Measurements from ENCODE around the gene GMEB2. TPM values are rescaled to one million over a fixed set of nuclear protein-coding genes. Genes with fewer than 3 reads are reported as not detected.

Gene GMEB2
- polyA plus RNA-seq, 1 of the 3 experiments (the other 2 are of a cell fraction) = 6.5 TPM

GRCh38 chr20:63557481-63557891 lies 69.4 kb downstream of the GMEB2 start:
- H3K9me2 ChIP-seq = no peaks in the 10 kb centered on the region
- no peak for TF ChIP-seq IRF3 (IDR thresholded peaks at IDR 0.05; ENCODE audit: low read depth, low read length)
- TF ChIP-seq ZBTB33 (IDR thresholded peaks at IDR 0.05; ENCODE audit: borderline replicate concordance, low read depth) = no peak
- no peak for TF ChIP-seq TAF1 (IDR thresholded peaks at IDR 0.05; ENCODE audit: borderline replicate concordance, low read depth, low read length)
- TF ChIP-seq USF1 (IDR thresholded peaks at IDR 0.05; ENCODE audit: borderline replicate concordance, low read depth) = no peak
- no peak for TF ChIP-seq CHD2 (IDR thresholded peaks at IDR 0.05; ENCODE audit: low read length, partially characterized antibody)
- no peak for TF ChIP-seq PBX3 (IDR thresholded peaks at IDR 0.05)
- no peak for TF ChIP-seq RAD21 (IDR thresholded peaks at IDR 0.05; ENCODE audit: low read length)
- no peak for TF ChIP-seq FOSL2 (IDR thresholded peaks at IDR 0.05; ENCODE audit: borderline replicate concordance, low read depth)
- H3K4me1 ChIP-seq (ENCODE audit: control insufficient read depth in 1 of 2, insufficient read depth in 2 of 2, low read depth in 1 of 2, low read length in 1 of 2) = peaks cover 0 to 14% of the 10 kb centered on the region in 2 experiments; a peak in 1 of 4 replicates
- POLR2A ChIA-PET = interaction anchor here (1.1 kb wide), 1 partner anchor 9 kb away, joined by 3 read pairs; no protein-coding TSS in a partner anchor
- H3K36me3 ChIP-seq (replicated peaks in 1 of 2; ENCODE audit: control insufficient read depth in 1 of 2, insufficient read depth in 2 of 2, low read length in 1 of 2) = peaks cover 0 to 11% of the 10 kb centered on the region in 2 experiments
- no peaks in the 10 kb centered on the region for H3K9me3 ChIP-seq
- DNase-seq = no peak
- no peak overlapping the region for H3K9ac ChIP-seq
- H3K27ac ChIP-seq (ENCODE audit: low read depth in 2 of 2, low read length in 1 of 2) = no peak overlapping the region
- no peaks in the 10 kb centered on the region for H4K20me1 ChIP-seq (ENCODE audit: insufficient read depth)
- no peak overlapping the region for H3K4me3 ChIP-seq (ENCODE audit: low read depth in 2 of 2, low read length in 1 of 2)
- WGBS (ENCODE audit: low lambda C conversion rate) = 95% methylated on average over 7 of the region's 19 CpGs
- H3K4me2 ChIP-seq = no peak overlapping the region
- no peaks in the 10 kb centered on the region for H3K27me3 ChIP-seq (ENCODE audit: insufficient read depth)
- CTCF ChIA-PET = interaction anchor here (1.8 kb wide), 1 partner anchor 20 kb away, joined by 5 read pairs; no protein-coding TSS in a partner anchor
- H2AFZ ChIP-seq (ENCODE audit: low read depth) = no peak overlapping the region
- no peaks in the 10 kb centered on the region for H3K79me2 ChIP-seq (ENCODE audit: insufficient read depth)
- peaks cover 4% of the 10 kb centered on the region for H3F3A ChIP-seq (replicated peaks; ENCODE audit: insufficient read depth)

GRCh38 chr20:63556873-63557478 lies 69.9 kb downstream of the GMEB2 start:
- Histone ChIP-seq H3K9me3 (no peaks in the 10 kb centered on the region), H3K9ac (no peak overlapping the region), H3K4me1 (ENCODE audit: control insufficient read depth in 1 of 2, insufficient read depth in 2 of 2, low read depth in 1 of 2, low read length in 1 of 2) (peaks cover 0 to 14% of the 10 kb centered on the region in 2 experiments; a peak in 1 of 4 replicates), H3K79me2 (ENCODE audit: insufficient read depth) (no peaks in the 10 kb centered on the region), H3K27ac (ENCODE audit: low read depth in 2 of 2, low read length in 1 of 2) (no peak overlapping the region), H2AFZ (ENCODE audit: low read depth) (no peak overlapping the region), H3F3A (replicated peaks; ENCODE audit: insufficient read depth) (peaks cover 7% of the 10 kb centered on the region), H4K20me1 (ENCODE audit: insufficient read depth) (no peaks in the 10 kb centered on the region), H3K27me3 (ENCODE audit: insufficient read depth) (no peaks in the 10 kb centered on the region), H3K4me2 (no peak overlapping the region), H3K4me3 (ENCODE audit: low read depth in 2 of 2, low read length in 1 of 2) (no peak overlapping the region), H3K9me2 (no peaks in the 10 kb centered on the region), H3K36me3 (replicated peaks in 1 of 2; ENCODE audit: control insufficient read depth in 1 of 2, insufficient read depth in 2 of 2, low read length in 1 of 2) (peaks cover 0 to 11% of the 10 kb centered on the region in 2 experiments)
- CTCF ChIA-PET = interaction anchor here (1.8 kb wide), 1 partner anchor 19 kb away, joined by 5 read pairs; no protein-coding TSS in a partner anchor
- POLR2A ChIA-PET = interaction anchor here (1.1 kb wide), 1 partner anchor 9 kb away, joined by 3 read pairs; no protein-coding TSS in a partner anchor
- DNase-seq = no peak
- WGBS (ENCODE audit: low lambda C conversion rate) = 91% methylated on average over 16 of the region's 23 CpGs
- TF ChIP-seq RXRA (IDR thresholded peaks at IDR 0.05; ENCODE audit: borderline replicate concordance, low read depth) = no peak
- TF ChIP-seq USF2 (IDR thresholded peaks at IDR 0.05; ENCODE audit: borderline replicate concordance, low read depth, low read length) = no peak
- no peak for TF ChIP-seq FOXM1 (IDR thresholded peaks at IDR 0.05; ENCODE audit: low read depth)
- TF ChIP-seq MAX (IDR thresholded peaks at IDR 0.05; ENCODE audit: low read depth) = no peak
- TF ChIP-seq ELF1 (IDR thresholded peaks at IDR 0.05) = no peak
- TF ChIP-seq NRF1 (IDR thresholded peaks at IDR 0.05; ENCODE audit: low read depth, low read length) = no peak
- no peak for TF ChIP-seq IRF3 (IDR thresholded peaks at IDR 0.05; ENCODE audit: low read depth, low read length)
- TF ChIP-seq GATA2 (CRISPR knock-in tag; IDR thresholded peaks at IDR 0.05) = no peak
- no peak for TF ChIP-seq RCOR1 (IDR thresholded peaks at IDR 0.05; ENCODE audit: low read length)
- TF ChIP-seq PBX3 (IDR thresholded peaks at IDR 0.05) = no peak
